Esophagus squamous epithelium (tissue), 4 donors: ENCODE data around the gene PLA2G2C.

Source experiments
- CTCF ChIP-seq, 6 experiments: fragments of 450-650 bp in 4 of 6; fragments of 200-600 bp in 2 of 6; sonication (generic) in 2 of 6; IDR thresholded peaks; one replicate each; pipeline ENCODE4 v1.5.1; 2016 to 2019; ENCODE audit warnings: antibody characterized with exemption in 6 of 6, mild to moderate bottlenecking in 4 of 6, moderate library complexity in 4 of 6
- POLR2A ChIP-seq, 4 donors: fragments of 450-650 bp; IDR thresholded peaks; one replicate each; pipeline ENCODE4 v1.6.1; 2017; ENCODE audit warnings: antibody characterized with exemption in 4 of 4, mild to moderate bottlenecking in 4 of 4, moderate library complexity in 3 of 4

- TF ChIP-seq CTCF (IDR thresholded peaks at IDR 0.05): no peak
- TF ChIP-seq POLR2A (IDR thresholded peaks at IDR 0.05): no peak
Measured at GRCh38 chr1:20223551-20224419, 37.5 kb upstream of the PLA2G2C start.
